ENCODE data around the gene RGS3.

The RGS3 gene

DNA sequence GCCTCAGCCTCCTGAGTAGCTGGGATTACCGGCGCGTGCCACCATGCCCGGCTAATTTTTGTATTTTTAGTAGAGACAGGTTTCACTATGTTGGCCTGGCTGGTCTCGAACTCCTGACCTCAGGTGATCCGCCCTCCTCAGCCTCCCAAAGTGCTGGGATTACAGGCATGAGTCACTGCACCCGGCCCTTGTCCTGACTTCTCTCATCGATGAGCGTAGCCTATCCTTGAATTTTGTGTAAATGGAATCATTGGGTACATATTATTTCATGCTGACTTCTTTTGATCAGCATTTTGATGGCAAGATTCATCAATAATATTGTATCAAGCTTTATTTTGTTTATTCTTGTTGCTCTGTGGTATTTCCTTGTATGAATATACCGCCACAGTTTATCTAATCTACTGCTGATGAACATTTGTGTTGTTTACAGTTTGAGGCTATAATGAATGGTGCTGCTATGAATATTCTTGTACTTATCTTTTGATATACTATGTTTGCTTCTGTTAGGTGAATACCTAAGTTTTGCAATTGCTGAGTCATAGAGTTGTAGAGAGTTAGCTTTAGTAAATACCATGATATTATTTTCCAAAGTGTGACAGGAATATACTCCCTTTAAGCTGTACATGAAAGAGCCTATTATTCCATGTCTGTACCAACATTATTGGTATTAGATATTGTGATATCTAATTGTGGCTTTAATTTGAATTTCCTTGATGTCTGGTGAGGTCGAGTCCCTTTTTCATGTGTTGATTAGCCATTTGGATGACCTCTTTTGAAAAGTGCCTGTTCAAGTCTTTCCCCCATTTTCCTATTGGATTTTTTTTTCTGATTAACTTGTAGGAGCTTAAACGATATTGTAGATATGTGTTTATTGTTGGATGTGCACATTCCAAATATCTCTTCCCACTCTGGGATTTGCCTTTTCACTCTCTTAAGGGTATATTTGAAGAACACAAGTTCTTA, 107.5 kb downstream of the RGS3 start:
- no peak for DNase-seq (ENCODE audit: low read depth in 2 of 2)

DNA sequence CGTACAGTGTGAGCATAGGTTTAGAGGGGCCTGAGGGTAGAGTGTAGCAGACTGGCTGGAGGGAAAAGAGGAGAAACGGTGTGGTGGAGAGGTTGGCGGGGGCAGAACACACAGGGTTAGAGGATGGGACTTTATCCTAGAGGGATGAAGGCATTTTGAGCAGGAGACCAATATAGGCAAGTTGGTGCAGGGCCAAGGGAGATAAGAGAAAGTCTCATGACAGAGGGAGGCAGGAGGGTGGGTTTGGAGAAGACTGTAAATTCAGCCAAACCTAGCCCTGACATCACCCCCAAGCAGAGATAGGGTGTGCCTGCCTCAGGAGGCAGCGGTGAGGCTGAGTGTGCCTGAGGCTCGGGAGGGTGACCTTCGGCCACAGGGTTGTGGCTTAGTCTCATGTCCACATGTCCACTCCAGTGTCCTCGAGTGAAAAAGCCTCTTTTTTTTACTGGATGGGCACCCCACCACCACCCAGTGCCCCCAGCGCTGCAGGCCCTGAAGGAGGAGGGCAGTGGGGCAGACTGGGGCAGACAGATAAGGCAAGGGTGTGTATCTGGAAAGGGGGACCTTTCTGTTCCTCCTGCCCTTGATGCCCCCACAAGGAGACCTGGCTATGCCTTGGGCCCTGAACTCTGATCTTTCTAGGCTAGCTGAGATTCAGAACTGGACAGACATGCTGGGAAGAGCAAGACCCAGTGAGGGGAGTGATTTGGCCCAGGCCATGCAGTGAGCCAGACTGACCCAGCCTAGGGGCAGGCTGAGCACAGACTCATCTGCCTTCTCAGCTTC, 108.7 kb downstream of the RGS3 start:
- no peak for DNase-seq (ENCODE audit: low read depth in 2 of 2)

DNA sequence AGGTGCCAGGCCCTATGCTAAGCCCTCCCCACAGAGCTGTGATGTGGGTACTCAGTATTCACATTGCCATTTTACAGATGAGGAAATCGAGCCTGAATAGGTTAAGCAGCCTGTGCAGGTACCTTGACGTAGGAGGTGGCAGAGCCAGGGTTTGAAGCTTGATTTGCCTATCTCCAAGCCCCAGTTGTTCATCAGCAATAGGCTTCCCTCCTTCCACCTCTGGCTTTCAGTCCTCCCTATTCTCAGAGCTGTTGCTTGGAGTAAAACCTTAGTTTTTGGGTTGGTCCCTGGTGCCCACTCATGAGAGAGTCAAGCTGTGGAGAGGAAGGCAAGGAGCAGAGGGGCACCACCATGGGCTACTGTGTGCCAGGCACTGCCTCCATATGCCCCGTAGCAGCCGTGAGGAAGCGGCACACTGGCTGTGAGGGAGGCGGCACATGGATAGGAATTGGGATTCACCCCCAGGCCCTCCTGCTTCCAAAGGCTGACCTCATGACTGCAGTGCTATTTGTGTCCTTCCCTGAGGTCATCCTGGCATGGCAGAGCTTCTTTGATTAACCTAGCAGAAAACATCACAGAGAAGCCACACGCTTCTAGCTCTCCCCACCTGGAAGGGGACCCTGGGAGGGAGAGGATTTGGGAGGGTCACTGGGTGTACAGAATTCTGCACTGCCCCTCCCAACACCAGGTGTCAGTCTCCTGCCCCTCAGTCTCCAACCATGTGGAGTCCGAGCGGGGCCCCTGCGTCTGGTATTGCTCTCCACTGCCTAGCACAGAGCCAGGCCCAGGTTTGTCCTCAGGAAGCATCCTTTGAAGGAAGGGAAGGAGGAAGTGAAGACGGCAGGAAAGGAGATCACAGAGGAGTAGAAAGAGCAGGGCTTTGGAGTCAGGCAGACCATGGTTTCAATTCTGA, 109.8 kb downstream of the RGS3 start:
- DNase-seq (ENCODE audit: low read depth in 2 of 2), result no peak

DNA sequence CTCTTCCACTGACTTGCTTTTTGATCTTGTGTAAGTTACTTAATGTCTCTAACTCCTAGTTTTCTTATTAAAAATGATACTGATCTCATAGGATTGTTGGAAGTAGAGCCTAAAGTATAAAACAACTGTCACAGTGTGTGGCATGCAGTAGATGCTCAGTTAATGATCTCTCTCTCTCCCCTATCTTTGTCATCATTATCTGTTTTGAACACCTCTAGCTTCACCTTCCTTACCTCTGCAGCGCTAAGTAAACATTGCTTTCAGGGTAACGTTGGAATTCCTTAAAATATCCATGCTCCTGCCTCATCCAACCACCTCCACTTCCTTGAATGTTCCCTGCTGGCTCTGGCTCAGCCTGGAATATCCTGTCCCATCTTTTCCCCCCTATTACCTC, 110.4 kb downstream of the RGS3 start:
- no peak for DNase-seq (ENCODE audit: low read depth in 2 of 2)

DNA sequence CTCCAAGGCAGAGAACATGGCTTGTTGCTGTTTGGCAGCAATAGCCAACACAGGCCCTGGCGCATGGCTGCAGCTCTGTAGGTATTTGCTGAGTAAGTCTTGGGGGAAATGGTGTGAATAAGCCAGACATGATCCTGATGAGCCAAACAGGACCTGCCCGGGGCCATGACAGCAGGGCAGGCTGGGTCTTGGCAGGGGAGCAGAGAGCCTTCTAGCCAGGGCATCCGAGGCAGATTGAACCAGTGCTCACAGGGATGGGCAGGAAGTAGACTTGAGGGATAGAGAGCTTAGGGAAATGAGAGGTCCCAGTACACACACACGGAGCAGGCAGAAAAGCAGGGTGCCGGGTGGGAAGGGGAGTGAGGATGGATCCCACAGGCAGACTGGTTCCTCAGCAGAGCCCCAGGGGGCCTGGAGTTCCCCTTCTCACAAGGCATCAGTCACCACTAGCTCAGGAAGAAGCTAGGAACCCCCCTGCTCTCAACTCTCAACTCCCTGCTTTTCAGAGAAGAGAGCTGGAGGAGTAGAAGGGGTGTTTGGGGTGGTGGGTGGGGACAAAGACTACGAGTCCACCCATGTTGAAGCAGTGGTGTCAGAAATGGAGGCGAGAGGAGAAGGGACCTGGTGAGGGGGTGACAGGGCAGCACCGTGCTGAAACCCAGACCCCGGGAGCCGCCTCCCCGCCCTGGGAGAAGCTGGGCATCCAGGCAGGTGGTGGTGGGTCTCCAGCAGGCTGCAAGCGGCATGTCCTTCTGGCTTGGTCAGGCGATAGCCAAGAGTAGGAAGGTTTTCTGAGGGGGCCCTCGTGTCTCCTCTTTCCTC, 111.1 kb downstream of the RGS3 start:
- DNase-seq (ENCODE audit: low read depth in 2 of 2), result no peak

DNA sequence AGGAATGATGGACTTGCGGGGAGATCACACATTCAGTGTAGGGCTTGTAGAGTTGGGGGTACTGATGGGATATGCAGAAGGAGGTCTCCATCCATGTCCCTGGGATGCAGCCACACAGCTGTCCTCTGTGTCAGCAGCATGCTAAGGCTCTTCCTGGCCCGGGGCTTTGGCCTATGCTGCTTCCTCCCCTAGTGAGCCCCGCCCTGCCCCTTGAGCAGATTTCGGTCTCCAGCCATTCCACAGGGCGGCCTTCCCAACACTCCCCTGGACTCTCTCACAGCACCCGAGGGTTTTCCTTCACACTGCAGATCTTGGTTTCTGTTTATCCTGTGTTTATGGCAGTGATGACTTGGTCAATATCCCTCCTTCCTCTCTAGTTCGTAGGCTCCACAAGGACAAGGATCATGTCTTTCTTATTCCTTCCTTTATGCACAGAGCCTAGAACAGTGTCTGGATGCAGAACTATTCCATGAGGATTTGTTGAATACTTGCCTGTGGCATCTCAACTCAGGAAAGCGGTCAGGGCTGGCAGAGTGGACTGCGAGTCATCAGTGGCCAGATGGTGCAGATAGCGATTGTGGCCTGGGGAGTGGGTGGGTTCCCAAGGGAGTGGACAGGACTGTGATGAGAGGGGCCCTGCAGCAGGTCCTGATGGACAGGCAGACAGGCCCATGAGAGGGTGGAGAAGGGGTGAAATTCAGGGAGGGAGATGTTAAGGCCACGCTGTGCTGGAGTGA, 114.2 kb downstream of the RGS3 start:
- DNase-seq (ENCODE audit: low read depth in 2 of 2), result no peak

DNA sequence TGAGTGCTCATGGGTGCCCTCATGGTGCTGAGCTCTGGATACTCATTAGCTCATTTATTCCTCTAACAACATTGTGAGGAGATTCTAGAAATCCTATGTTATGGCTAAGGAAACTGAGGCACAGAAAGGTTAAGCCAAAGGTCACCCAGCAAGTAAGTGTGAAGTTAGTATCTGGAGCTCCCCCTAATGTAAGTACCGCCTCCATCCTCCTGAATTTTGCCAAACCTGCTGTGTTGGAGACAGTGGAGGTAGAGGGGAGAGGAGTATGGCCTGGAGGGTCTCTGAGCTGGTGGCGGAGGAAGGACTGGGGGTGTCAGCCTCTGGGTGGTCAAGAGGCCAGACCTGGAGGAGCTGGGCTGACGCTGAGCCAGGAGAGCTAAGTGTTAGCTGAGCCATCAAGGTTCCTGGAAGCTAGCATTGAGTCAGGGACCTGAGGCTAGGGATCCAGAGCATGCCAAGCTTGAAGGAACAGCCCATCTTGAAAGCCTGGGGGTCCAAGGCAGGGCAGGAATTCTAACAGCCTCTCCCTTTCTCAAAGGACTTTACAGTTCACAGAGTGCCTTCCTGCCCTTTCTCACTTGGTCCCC, 114.8 kb downstream of the RGS3 start:
- DNase-seq (ENCODE audit: low read depth in 2 of 2), result no peak

DNA sequence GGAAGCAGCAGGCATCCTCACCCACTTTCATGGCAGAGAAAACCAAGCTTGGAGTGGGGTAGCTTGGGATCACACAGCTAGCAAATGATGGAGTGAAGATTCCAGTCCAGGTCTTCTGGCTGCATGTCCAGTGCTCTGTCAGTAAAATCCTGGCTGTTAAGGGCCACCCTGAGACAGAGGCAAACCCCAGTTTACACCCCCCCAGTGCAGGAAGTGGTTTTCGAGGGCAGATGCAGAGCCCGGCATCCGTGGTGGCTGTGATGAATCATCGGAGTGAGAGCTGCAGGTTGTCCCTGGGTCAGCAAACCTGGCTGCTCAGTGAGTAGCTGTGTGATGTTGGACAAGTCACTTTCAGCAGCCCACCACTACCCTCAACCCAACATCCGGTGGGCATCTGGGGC, 115.4 kb downstream of the RGS3 start:
- peak; percentile 50 to 65 for DNase-seq (ENCODE audit: low read depth in 2 of 2)

DNA sequence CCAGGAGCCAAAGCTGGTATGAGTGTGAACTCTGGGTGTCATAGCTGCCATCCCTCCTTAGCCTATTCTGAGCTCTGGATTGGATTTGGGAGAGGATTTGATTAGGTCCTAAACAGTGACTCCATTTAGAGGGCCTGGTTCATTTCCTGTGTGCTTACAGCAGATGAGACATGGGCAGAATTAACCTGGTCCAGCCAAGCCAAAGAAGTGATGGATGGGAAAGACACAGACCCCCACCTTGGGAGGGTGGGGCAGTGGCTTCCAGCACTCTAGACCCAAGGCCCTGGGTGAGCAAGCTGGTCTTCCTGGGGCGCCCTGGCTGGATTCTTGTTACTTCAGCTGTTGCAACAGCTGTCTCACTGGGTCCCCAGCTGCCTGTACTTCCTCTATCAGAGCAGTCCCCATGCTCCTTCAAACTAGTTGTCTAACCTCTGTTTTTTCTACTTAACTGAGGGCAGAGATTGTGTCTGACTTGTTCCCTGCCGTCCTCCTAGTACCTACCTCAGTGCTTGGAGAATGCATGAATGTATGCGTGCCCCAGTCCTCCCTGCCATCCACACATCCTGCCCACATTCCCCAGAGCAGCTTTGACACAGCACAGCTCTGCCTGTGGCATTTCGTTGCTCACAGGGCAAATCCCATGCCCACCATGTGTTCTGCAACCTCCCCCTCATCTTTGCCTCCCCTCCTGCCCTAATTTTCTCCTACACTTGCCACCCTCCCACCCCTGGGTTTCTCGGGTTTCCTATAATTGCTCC, 115.9 kb downstream of the RGS3 start:
- no peak for DNase-seq (ENCODE audit: low read depth in 2 of 2)

DNA sequence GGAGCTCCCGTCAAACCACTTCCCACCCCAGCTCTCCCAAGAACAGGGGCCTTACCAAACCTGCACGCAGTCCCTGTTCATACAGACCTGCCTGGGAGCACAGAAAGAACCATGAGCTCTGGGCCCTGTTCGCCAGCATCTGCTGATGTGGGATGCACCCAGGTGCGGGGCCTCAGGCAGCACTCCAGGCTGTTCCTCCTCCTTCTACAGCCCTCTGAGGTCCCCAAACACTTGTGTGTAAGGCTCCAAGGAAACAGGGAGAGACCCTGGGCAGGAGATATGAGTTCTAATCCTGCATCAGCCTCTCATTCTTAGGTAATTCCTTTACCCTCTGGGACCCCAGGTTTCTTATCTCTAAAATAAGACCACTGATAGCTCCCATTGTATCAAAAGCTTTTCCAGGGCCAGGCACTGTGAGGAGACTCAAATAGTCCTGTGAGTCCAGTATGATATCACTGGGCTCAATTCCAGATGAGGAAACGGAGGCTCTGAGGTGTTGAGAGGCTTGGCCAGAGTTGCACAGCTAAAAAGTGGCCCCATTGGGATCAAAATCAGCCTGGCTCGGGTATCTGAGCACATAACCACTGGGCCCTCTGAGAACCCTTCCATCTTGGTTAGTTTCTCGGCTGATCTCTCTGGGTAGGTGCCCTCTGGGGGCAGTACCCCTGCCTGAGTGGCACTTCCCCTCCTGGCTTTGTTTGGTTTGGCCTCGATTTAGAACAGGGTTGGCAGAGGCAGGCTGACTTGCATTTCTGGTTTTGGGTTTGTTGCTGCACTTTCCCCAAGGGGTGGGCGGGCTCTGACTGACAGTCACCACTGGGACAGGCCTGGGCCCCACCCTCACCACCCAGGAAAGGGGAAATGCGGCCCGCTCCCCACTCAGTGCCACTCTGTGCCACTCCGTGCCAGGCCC, 116.8 kb downstream of the RGS3 start:
- DNase-seq (ENCODE audit: low read depth in 2 of 2), result peak; percentile 50 to 58

DNA sequence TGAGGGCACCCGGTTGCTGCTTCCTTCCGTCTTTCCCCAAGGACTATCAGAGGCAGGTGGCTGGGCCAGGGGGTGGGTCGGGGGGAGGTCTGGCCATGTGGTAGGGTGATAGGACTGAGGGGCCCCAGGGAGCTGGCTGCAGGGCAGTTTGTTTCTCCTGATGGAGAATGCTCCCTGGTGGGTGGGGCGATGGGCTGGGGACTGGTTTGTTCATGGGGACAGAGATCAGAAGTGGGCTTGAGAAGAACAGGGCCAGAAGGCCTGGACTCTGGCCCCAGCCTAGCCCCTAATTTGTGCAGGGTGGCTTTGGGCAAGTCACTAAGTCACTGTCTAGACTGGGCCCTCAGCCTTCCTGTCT, 117.4 kb downstream of the RGS3 start:
- no peak for DNase-seq (ENCODE audit: low read depth in 2 of 2)

DNA sequence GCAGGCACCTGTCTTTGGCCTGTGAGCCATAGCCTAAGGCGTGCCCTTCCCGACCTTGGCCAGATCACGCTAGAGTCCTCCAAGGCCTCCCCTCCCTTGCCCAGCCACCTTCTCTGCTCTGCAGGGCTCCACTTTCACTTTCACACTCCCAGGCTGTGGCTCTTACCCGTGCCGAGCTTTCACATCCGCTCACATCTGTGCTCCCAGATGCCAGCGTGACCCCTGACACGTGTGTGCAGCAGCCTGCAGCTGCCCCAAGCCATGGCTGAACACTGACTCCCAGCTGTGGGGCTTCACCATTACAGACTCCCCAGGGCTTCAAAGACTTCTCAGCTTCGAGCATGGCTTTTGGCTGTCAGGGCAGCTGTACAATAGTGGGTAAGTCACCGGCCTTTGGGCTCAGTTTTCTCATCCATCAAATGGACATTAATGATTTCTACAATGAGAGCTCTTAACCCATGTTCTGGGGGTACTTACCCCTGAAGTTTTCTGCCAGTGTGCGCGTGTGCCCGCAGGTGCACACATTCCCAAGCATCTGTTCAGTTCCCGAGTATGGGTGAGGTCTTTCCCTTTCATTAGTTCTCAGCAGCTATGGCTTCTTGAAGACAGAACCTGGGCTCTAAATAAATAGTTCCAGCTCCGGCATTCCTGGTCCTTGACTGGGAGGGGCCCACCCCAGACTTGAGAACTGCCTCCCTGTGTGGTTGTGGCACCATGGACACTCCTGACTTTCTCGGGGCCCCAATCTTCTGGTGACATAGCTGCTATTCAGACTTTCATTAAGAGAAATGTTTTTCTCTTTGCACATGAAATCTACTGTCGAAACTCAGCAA, 118.6 kb downstream of the RGS3 start:
- DNase-seq (ENCODE audit: low read depth in 2 of 2), result peak; percentile 44 to 53

DNA sequence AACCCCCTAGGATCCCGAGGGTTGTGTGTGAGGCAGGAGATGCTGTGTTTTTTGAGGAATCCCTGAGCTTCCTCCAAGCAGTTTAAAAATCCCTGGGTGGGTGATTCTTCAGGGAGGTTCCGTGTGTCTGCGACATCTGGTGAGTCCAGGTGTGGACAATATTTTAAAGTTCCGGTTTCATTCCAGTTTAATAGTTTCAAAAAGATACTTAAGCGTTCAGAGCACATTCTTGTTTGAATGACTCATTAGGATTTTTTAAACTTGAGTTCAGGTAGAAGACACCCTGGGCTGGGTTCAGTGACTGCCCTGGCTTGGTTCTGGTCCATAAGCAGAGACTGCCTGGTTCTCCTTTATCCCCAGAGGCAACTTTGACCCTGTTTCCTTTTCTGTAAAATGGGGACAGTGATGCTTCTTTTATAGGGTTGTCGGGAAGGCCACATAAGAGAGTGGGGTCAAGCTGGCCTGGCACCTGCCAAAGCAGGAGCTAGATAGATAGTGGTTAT, 119.2 kb downstream of the RGS3 start:
- no peak for DNase-seq (ENCODE audit: low read depth in 2 of 2)

DNA sequence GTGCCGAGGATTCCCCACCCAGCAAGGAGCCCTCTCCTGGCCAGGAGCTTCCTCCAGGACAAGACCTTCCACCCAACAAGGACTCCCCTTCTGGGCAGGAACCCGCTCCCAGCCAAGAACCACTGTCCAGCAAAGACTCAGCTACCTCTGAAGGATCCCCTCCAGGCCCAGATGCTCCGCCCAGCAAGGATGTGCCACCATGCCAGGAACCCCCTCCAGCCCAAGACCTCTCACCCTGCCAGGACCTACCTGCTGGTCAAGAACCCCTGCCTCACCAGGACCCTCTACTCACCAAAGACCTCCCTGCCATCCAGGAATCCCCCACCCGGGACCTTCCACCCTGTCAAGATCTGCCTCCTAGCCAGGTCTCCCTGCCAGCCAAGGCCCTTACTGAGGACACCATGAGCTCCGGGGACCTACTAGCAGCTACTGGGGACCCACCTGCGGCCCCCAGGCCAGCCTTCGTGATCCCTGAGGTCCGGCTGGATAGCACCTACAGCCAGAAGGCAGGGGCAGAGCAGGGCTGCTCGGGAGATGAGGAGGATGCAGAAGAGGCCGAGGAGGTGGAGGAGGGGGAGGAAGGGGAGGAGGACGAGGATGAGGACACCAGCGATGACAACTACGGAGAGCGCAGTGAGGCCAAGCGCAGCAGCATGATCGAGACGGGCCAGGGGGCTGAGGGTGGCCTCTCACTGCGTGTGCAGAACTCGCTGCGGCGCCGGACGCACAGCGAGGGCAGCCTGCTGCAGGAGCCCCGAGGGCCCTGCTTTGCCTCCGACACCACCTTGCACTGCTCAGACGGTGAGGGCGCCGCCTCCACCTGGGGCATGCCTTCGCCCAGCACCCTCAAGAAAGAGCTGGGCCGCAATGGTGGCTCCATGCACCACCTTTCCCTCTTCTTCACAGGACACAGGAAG, 120.2 kb downstream of the RGS3 start:
- no peak for DNase-seq (ENCODE audit: low read depth in 2 of 2)

DNA sequence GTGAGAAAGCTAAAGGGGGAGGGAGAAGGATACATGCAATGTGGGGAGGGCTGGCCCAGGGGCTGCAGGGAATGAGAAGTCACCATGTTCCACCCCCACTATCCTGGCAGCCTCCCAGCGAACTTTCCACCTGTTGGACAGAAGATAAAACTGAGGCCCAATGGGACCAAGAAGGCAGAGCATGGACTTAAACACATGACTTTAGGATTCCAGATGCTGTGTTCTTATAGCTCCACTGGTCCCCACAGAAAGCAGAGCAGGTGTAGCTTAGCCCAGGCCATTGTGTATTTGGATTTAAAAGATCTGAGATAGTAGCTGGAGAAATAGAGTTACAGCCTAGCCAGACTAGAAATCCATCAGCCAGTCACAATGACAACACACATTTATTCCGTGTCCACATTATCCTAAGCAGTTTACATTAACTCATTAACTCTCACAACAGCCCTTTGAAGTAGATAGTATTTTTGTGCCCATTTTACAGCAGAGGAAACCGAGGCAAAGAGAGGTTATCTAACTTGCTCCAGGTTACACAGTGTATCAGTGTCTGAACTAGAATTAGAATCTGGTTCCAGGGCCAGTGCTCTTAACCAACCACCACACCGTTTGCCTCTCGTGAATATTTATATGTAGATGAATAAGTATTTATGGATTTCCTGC, 121.0 kb downstream of the RGS3 start:
- DNase-seq (ENCODE audit: low read depth in 2 of 2), result no peak
